ENCODE data around the gene TRPM7. TPM values are rescaled to one million over a fixed set of nuclear protein-coding genes. Genes with fewer than 3 reads are reported as not detected.

Gene TRPM7
- total RNA-seq, 4 donors from 2014 or later = 8.4 to 23.2 (median 12.7) TPM

GRCh38 chr15:50562735-50563640, 123.6 kb downstream of the TRPM7 start:
- DNase-seq = no peak
- no peak overlapping the region for H3K27ac ChIP-seq
- H3K36me3 ChIP-seq = peaks cover 0 to 45% of the 10 kb centered on the region in 2 donors
- no peak for ATAC-seq
- intact Hi-C loops (cut with DNase I; ENCODE audit: low total_unique reads) (loop anchor here (10.0 kb wide), 1 partner anchor 68 kb away; no protein-coding TSS in a partner anchor), in situ Hi-C loops (cut with MboI; ENCODE audit: low sequenced_read_pairs in 4 of 4) (no loop called here)
- TF ChIP-seq POLR2A (IDR thresholded peaks at IDR 0.05) = no peak
- TF ChIP-seq, protein P1, sequence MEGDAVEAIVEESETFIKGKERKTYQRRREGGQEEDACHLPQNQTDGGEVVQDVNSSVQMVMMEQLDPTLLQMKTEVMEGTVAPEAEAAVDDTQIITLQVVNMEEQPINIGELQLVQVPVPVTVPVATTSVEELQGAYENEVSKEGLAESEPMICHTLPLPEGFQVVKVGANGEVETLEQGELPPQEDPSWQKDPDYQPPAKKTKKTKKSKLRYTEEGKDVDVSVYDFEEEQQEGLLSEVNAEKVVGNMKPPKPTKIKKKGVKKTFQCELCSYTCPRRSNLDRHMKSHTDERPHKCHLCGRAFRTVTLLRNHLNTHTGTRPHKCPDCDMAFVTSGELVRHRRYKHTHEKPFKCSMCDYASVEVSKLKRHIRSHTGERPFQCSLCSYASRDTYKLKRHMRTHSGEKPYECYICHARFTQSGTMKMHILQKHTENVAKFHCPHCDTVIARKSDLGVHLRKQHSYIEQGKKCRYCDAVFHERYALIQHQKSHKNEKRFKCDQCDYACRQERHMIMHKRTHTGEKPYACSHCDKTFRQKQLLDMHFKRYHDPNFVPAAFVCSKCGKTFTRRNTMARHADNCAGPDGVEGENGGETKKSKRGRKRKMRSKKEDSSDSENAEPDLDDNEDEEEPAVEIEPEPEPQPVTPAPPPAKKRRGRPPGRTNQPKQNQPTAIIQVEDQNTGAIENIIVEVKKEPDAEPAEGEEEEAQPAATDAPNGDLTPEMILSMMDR (IDR thresholded peaks at IDR 0.05 in 4 of 5, conservative IDR thresholded peaks at IDR 0.05 in 1 of 5) = no peak
- no peaks in the 10 kb centered on the region for H3K4me1 ChIP-seq
- no peaks in the 10 kb centered on the region for H3K9me3 ChIP-seq
- no peaks in the 10 kb centered on the region for H3K27me3 ChIP-seq
- no peak overlapping the region for H3K4me3 ChIP-seq

DNA sequence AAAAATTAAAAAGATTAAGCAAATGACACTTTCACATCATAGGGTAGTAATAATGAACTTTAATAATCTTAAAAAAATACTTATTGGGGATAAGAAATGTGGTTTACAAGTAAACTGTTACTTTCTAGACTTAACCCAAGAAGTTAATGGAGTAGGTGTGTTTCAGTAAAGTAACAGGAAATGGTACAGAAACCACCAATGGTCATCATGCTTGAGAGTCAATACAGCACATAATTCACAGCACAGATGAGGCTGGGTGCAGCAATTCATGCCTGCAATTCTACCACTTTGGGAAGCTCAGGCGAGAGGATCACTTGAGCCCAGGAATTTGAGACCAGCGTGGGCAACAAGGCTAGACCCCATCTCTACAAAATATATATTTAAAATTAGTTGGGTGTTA, 128.6 kb downstream of the TRPM7 start:
- no peaks in the 10 kb centered on the region for H3K9me3 ChIP-seq
- intact Hi-C loops (cut with DNase I; ENCODE audit: low total_unique reads) = no loop called here
- no peak overlapping the region for H3K4me3 ChIP-seq
- ATAC-seq (no peak), DNase-seq (no peak)
- no peaks in the 10 kb centered on the region for H3K27me3 ChIP-seq
- H3K4me1 ChIP-seq = no peaks in the 10 kb centered on the region
- H3K27ac ChIP-seq = no peak overlapping the region
- TF ChIP-seq POLR2A (IDR thresholded peaks at IDR 0.05) = no peak
- TF ChIP-seq, protein P1 (IDR thresholded peaks at IDR 0.05 in 4 of 5, conservative IDR thresholded peaks at IDR 0.05 in 1 of 5) = no peak
- peaks cover 0 to 27% of the 10 kb centered on the region in 2 donors for H3K36me3 ChIP-seq
- in situ Hi-C loops (cut with MboI; ENCODE audit: low sequenced_read_pairs in 4 of 4) = no loop called here

GRCh38 chr15:50556642-50557371, 129.8 kb downstream of the TRPM7 start:
- DNase-seq (no peak), ATAC-seq (no peak)
- no peak overlapping the region for H3K4me3 ChIP-seq
- no peaks in the 10 kb centered on the region for H3K9me3 ChIP-seq
- no peaks in the 10 kb centered on the region for H3K27me3 ChIP-seq
- H3K36me3 ChIP-seq = peaks cover 0 to 17% of the 10 kb centered on the region in 2 donors
- in situ Hi-C loops (cut with MboI; ENCODE audit: low sequenced_read_pairs in 4 of 4) = no loop called here
- no peak overlapping the region for H3K27ac ChIP-seq
- H3K4me1 ChIP-seq = no peaks in the 10 kb centered on the region
- intact Hi-C loops (cut with DNase I; ENCODE audit: low total_unique reads) = no loop called here
- TF ChIP-seq POLR2A (IDR thresholded peaks at IDR 0.05) = no peak
- TF ChIP-seq, protein P1 (IDR thresholded peaks at IDR 0.05 in 4 of 5, conservative IDR thresholded peaks at IDR 0.05 in 1 of 5) = no peak

- Histone ChIP-seq H3K36me3 (no peaks in the 10 kb centered on the region), H3K4me3 (no peak overlapping the region), H3K27ac (no peak overlapping the region), H3K4me1 (no peaks in the 10 kb centered on the region), H3K9me3 (no peaks in the 10 kb centered on the region), H3K27me3 (no peaks in the 10 kb centered on the region)
- ATAC-seq = no peak
- in situ Hi-C loops (cut with MboI; ENCODE audit: low sequenced_read_pairs in 4 of 4) = no loop called here
- TF ChIP-seq POLR2A (IDR thresholded peaks at IDR 0.05) = no peak
- TF ChIP-seq, protein P1 (IDR thresholded peaks at IDR 0.05 in 4 of 5, conservative IDR thresholded peaks at IDR 0.05 in 1 of 5) = no peak
- DNase-seq = no peak
- intact Hi-C loops (cut with DNase I; ENCODE audit: low total_unique reads) = no loop called here
These were observed 134.4 kb downstream of the TRPM7 start for GRCh38 chr15:50552238-50552637.

Measured in gastrocnemius medialis (tissue), 4 donors.